Suprapubic skin (tissue), 4 donors: ENCODE measurements around the gene USP11. TPM values are rescaled to one million over a fixed set of nuclear protein-coding genes. Genes with fewer than 3 reads are reported as not detected.
A peak's percentile ranks its signal among the peaks of the same experiment; 100 is the strongest.

Source experiments
- DNase-seq, 2 donors: peaks; one replicate each; pipeline ENCODE4 v3.0.0-alpha.2; 2019; ENCODE audit warnings: low spot score in 2 of 2
- H3K27ac ChIP-seq: fragments of 200-600 bp; sonication (generic); one replicate; pipeline ENCODE4 v1.5.1; 2019
- H3K27me3 ChIP-seq: fragments of 200-600 bp; sonication (generic); one replicate; pipeline ENCODE4 v1.5.1; 2019
- H3K36me3 ChIP-seq: fragments of 200-600 bp; sonication (generic); one replicate; pipeline ENCODE4 v1.5.1; 2019
- H3K4me1 ChIP-seq: fragments of 200-600 bp; sonication (generic); one replicate; pipeline ENCODE4 v1.5.1; 2019
- H3K4me3 ChIP-seq: fragments of 200-600 bp; sonication (generic); one replicate; pipeline ENCODE4 v1.5.1; 2019; ENCODE audit warnings: mild to moderate bottlenecking
- H3K9me3 ChIP-seq: fragments of 200-600 bp; sonication (generic); one replicate; pipeline ENCODE4 v1.5.1; 2019
- EP300 ChIP-seq: sonication (generic); formaldehyde crosslinking; IDR thresholded peaks from one replicate; pipeline ENCODE4 v1.6.1; 2017; ENCODE audit warnings: antibody characterized with exemption
- POLR2A ChIP-seq, 2 donors: fragments of 450-650 bp; IDR thresholded peaks; one replicate each; pipeline ENCODE4 v1.6.1; 2017; ENCODE audit warnings: antibody characterized with exemption in 2 of 2, mild to moderate bottlenecking in 2 of 2, moderate library complexity in 2 of 2
- POLR2AphosphoS5 ChIP-seq, 3 donors: sonication (generic); formaldehyde crosslinking; IDR thresholded peaks; one replicate each; pipeline ENCODE4 v1.6.1; 2017; ENCODE audit warnings: antibody characterized with exemption in 3 of 3
- WGBS: methylation state at CpG from one replicate; pipeline ENCODE4 v1.1.5; 2018; 5-methylcytosine and 5-hydroxymethylcytosine counted together
- total RNA-seq, 4 donors: library from RNA; depleted of rRNA; stranded (reverse); fragments of >200 nt; gene quantifications; one replicate each; pipeline ENCODE4 v1.1.0, GENCODE V29; 2016
- TF ChIP-seq, protein P1 (sequence below), 2 donors: fragments of 200-600 bp in 1 of 2; fragments of 450-650 bp in 1 of 2; sonication (generic) in 1 of 2; IDR thresholded peaks; one replicate each; pipeline ENCODE4 v1.5.1; 2016 to 2019; ENCODE audit warnings: antibody characterized with exemption in 2 of 2, mild to moderate bottlenecking in 1 of 2, moderate library complexity in 1 of 2

The USP11 gene
- total RNA-seq, 4 donors from 2014 or later = 15.4 to 28.3 (median 20.9) TPM

DNA sequence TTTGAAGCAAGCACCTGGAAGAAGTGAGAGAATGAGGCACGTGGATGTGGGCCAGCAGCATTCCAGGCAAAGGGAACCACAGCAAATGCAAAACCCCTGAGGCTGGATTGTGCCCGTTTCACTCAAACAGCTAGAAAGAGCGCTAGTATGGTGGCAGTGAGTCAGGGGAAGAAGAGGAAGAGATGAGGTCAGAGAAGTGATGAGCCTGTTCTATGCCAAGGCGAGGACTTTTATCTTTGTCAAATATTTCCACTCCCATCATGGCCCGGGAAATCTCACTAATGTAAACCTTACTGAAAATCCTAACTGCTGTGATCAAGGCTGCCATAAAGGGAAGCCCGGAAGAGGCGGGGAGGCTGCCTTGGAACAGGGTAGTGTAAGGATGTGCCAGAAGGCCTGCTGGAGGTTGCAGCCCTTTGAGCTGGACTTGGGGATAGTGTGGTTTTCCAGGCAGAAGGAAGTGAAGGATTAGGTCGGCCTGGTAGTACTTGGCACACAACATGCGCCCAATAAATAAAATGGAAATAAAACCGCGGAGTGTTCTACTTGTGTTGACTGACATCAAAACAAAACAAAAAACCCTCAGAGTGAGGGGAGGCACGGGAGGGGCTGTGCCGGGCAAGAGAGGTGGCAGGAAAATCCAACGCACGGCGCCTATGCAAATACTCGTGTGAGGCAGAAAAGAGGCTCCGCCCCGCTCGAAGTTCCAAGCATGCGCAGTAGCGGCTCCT is 15.5 kb upstream of the USP11 start:
- DNase-seq = peak in 1 of 2 donors; percentile 78
- Histone ChIP-seq H3K9me3 (no peaks in the 10 kb centered on the region), H3K36me3 (peaks cover 34% of the 10 kb centered on the region), H3K27ac (peak overlapping the region; percentile 97), H3K4me3 (peak overlapping the region; percentile 30), H3K27me3 (no peaks in the 10 kb centered on the region), H3K4me1 (peaks cover 31% of the 10 kb centered on the region)
- WGBS = 11% methylated on average over 22 of the region's 22 CpGs
- TF ChIP-seq POLR2AphosphoS5 (IDR thresholded peaks at IDR 0.05) (no peak), EP300 (no peak), POLR2A (IDR thresholded peaks at IDR 0.05) (peak in 1 of 2 donors; percentile 45)
- TF ChIP-seq, protein P1, sequence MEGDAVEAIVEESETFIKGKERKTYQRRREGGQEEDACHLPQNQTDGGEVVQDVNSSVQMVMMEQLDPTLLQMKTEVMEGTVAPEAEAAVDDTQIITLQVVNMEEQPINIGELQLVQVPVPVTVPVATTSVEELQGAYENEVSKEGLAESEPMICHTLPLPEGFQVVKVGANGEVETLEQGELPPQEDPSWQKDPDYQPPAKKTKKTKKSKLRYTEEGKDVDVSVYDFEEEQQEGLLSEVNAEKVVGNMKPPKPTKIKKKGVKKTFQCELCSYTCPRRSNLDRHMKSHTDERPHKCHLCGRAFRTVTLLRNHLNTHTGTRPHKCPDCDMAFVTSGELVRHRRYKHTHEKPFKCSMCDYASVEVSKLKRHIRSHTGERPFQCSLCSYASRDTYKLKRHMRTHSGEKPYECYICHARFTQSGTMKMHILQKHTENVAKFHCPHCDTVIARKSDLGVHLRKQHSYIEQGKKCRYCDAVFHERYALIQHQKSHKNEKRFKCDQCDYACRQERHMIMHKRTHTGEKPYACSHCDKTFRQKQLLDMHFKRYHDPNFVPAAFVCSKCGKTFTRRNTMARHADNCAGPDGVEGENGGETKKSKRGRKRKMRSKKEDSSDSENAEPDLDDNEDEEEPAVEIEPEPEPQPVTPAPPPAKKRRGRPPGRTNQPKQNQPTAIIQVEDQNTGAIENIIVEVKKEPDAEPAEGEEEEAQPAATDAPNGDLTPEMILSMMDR (IDR thresholded peaks at IDR 0.05) = no peak

GRCh38 chrX:47217852-47218279 is 14.9 kb upstream of the USP11 start:
- peaks cover 31% of the 10 kb centered on the region for H3K4me1 ChIP-seq
- 19% methylated on average over 29 of the region's 31 CpGs for whole genome bisulfite sequencing
- peak overlapping the region; percentile 90 for H3K4me3 ChIP-seq
- H3K27me3 ChIP-seq = no peaks in the 10 kb centered on the region
- TF ChIP-seq POLR2A (IDR thresholded peaks at IDR 0.05) = peak in 1 of 2 donors; percentile 49
- TF ChIP-seq, protein P1 (IDR thresholded peaks at IDR 0.05) = no peak
- no peak for TF ChIP-seq POLR2AphosphoS5 (IDR thresholded peaks at IDR 0.05)
- no peak for TF ChIP-seq EP300
- H3K36me3 ChIP-seq = peaks cover 28% of the 10 kb centered on the region
- H3K9me3 ChIP-seq = no peaks in the 10 kb centered on the region
- peak; percentile 96 to 99 for DNase-seq
- H3K27ac ChIP-seq = peak overlapping the region; percentile 97

DNA sequence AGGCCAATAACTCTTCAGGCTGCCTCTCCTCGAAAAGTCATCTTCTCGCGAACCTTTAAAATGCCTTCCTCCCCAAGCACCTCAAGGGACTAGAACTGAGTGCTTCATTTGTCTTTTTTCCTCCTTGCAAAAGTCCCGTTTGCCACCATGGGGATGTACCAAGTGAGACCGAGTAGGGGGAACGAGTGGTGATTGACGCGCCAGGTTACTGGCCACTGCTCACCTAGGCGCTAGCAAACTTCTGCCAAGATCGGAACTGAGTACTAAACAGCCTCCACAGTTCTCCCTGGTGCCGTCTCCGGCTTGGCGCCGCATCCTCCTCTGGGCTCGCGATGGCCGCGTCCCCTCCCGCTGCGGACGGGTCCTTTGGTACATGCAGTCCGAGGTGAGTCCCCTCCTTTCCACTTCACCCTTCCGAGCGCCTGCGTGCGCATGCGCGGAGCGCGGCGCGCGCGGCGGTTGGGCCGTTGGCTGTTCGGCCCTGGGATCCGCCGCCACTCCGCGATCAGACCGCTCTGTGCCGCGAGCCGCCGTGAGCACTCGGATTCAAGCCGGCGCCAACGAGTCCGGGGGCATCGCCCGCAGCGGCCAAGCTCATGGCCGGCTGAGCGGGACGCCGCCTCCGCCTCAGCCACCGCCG is 14.4 kb upstream of the USP11 start, which contains the start of gene CDK16:
TSS of gene CDK16 (plus strand) at position 402 of the 640 bp plus-strand sequence. CDS start 4,877 bp downstream, outside the sequence.
- Histone ChIP-seq H3K9me3 (no peaks in the 10 kb centered on the region), H3K36me3 (peaks cover 25% of the 10 kb centered on the region), H3K4me1 (peaks cover 31% of the 10 kb centered on the region), H3K27ac (peak within 1 kb of the TSS; percentile 97), H3K4me3 (peak within 1 kb of the TSS; percentile 90), H3K27me3 (no peaks in the 10 kb centered on the region)
- WGBS = 6% methylated on average over 46 of the region's 61 CpGs
- DNase-seq = peak in 1 of 2 donors; percentile 89
- TF ChIP-seq EP300 (no peak), POLR2AphosphoS5 (IDR thresholded peaks at IDR 0.05) (peak; percentile 44 to 67 (median 54)), POLR2A (IDR thresholded peaks at IDR 0.05) (peak; percentile 63 to 79)
- TF ChIP-seq, protein P1 (IDR thresholded peaks at IDR 0.05) = no peak

DNA sequence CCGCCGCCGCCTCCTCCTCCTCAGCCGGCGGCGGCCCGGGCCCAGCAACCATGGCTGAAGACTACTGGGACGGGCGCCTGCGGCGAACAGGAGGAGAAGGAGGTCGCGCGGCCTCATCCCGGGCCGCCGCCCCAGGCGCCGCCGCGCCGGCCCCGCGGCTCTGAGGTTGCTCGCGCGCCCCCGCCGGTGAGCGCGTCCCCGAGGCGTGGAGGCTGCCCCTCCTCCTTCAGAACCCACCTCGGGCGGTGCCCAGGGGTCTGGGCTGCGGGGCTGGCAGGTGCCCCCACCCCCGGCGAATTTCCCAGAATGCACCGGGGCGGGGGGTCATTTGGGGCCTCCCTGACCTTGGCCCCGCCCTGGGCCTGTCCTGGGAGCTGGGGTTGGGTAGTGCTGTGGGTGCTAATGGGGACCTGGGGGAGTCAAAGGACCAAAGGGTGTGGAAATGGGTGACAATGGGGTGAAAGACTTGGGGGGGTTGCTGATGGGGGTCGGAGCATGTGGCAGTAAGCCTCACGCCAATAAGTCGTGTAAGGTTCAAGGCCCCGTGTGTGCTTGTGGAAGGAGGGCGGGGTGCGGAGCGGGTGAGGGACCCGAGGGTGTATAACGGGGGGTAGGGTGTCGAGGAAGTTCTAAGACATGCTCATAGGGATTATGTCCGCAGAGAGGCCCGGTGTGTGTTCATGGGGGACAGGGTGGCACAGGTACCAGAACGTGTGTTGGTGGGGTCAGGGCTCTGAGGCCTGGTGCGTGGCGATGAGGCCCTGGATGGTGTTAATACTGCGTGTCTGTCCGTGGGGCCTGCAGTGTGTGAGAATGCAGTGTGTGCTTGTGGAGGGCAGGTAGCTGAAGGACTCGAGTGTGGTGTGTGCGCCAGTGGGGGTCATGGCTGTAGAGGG is 13.6 kb upstream of the USP11 start:
- Histone ChIP-seq H3K4me3 (peak overlapping the region; percentile 90), H3K27ac (peak overlapping the region; percentile 97), H3K27me3 (no peaks in the 10 kb centered on the region), H3K9me3 (no peaks in the 10 kb centered on the region), H3K4me1 (peaks cover 31% of the 10 kb centered on the region), H3K36me3 (peaks cover 25% of the 10 kb centered on the region)
- DNase-seq = peak in 1 of 2 donors; percentile 79
- 17% methylated on average over 39 of the region's 60 CpGs for WGBS
- TF ChIP-seq EP300 (no peak), POLR2AphosphoS5 (IDR thresholded peaks at IDR 0.05) (no peak), POLR2A (IDR thresholded peaks at IDR 0.05) (no peak)
- TF ChIP-seq, protein P1 (IDR thresholded peaks at IDR 0.05) = no peak
